ENCODE data around the gene PNMA8B. TPM values are rescaled to one million over a fixed set of nuclear protein-coding genes. Genes with fewer than 3 reads are reported as not detected.
"Not testable (repeated sequence)": the region's sequence is repeated elsewhere in the genome, so short reads cannot be mapped to it uniquely, and the experiment has no call there.

Gene PNMA8B
- total RNA-seq, 2 experiments from 2014 or later, result 0.06 to 0.07 TPM

GRCh38 chr19:46524308-46524707 is 28.6 kb upstream of the PNMA8B start:
- H3K9me3 Mint-ChIP-seq, result peaks cover 22% of the 10 kb centered on the region
- no peak for DNase-seq
- H3K36me3 Mint-ChIP-seq (ENCODE audit: low read depth), result peaks cover 37% of the 10 kb centered on the region
- ChIA-PET POLR2A (interaction anchor here (0.6 kb wide), 1 partner anchor 636 kb away, joined by 5 read pairs; no protein-coding TSS in a partner anchor), CTCF (interaction anchor here (0.9 to 2.1 kb wide), 5 partner anchors 8 to 137 kb away, joined by 3 to 7 read pairs (median 6); partner anchors contain the start of gene DACT3)
- peak overlapping the region; percentile 100 for H3K27ac Mint-ChIP-seq
- H3K4me1 Mint-ChIP-seq, result peaks cover 72% of the 10 kb centered on the region
- no peak overlapping the region for H3K4me3 Mint-ChIP-seq
- no peaks in the 10 kb centered on the region for H3K27me3 Mint-ChIP-seq

- H3K27me3 Mint-ChIP-seq, result not testable (repeated sequence)
- Mint-ChIP-seq H3K27ac (peak overlapping the region; percentile 100), H3K4me3 (peak overlapping the region; percentile 61), H3K4me1 (peaks cover 76% of the 10 kb centered on the region), H3K36me3 (ENCODE audit: low read depth) (peaks cover 37% of the 10 kb centered on the region), H3K9me3 (peaks cover 22% of the 10 kb centered on the region)
- DNase-seq, result peak; percentile 79
- POLR2A ChIA-PET, result interaction anchor here (0.7 to 1.1 kb wide), 3 partner anchors 77 to 301 kb away, joined by 4 read pairs; partner anchors contain the start of gene CALM3
- CTCF ChIA-PET, result interaction anchor here (0.6 to 2.1 kb wide), 9 partner anchors 9 to 265 kb away, joined by 3 to 17 read pairs (median 3); partner anchors contain the start of gene DACT3
Observed at GRCh38 chr19:46522988-46523387, 27.3 kb upstream of the PNMA8B start.

GRCh38 chr19:46521241-46521868 is 25.7 kb upstream of the PNMA8B start:
- H3K36me3 Mint-ChIP-seq (ENCODE audit: low read depth), result peaks cover 36% of the 10 kb centered on the region
- peak overlapping the region; percentile 100 for H3K27ac Mint-ChIP-seq
- POLR2A ChIA-PET, result no interaction called here
- no peak for DNase-seq
- CTCF ChIA-PET, result interaction anchor here (1.3 to 2.0 kb wide), 5 partner anchors 7 to 266 kb away, joined by 3 to 17 read pairs (median 5); no protein-coding TSS in a partner anchor
- peaks cover 82% of the 10 kb centered on the region for H3K4me1 Mint-ChIP-seq
- peak overlapping the region; percentile 8 for H3K4me3 Mint-ChIP-seq
- H3K27me3 Mint-ChIP-seq, result no peaks in the 10 kb centered on the region
- H3K9me3 Mint-ChIP-seq, result peaks cover 22% of the 10 kb centered on the region

- H3K27me3 Mint-ChIP-seq, result no peaks in the 10 kb centered on the region
- H3K4me1 Mint-ChIP-seq, result peaks cover 86% of the 10 kb centered on the region
- no peak for DNase-seq
- no peak overlapping the region for H3K4me3 Mint-ChIP-seq
- CTCF ChIA-PET, result interaction anchor here (1.0 to 1.8 kb wide), 3 partner anchors 9 to 19 kb away, joined by 3 to 8 read pairs (median 4); no protein-coding TSS in a partner anchor
- H3K9me3 Mint-ChIP-seq, result peaks cover 17% of the 10 kb centered on the region
- H3K36me3 Mint-ChIP-seq (ENCODE audit: low read depth), result peaks cover 30% of the 10 kb centered on the region
- H3K27ac Mint-ChIP-seq, result peak overlapping the region; percentile 82
- POLR2A ChIA-PET, result no interaction called here
Observed at GRCh38 chr19:46520616-46521015, 24.9 kb upstream of the PNMA8B start.

- ChIA-PET POLR2A (no interaction called here), CTCF (interaction anchor here (0.6 to 3.6 kb wide), 6 partner anchors 12 to 943 kb away, joined by 3 to 22 read pairs (median 4); no protein-coding TSS in a partner anchor)
- peaks cover 13% of the 10 kb centered on the region for H3K27me3 Mint-ChIP-seq
- peak overlapping the region; percentile 78 for H3K27ac Mint-ChIP-seq
- peaks cover 61% of the 10 kb centered on the region for H3K4me1 Mint-ChIP-seq
- H3K4me3 Mint-ChIP-seq, result no peak overlapping the region
- H3K9me3 Mint-ChIP-seq, result peaks cover 2% of the 10 kb centered on the region
- H3K36me3 Mint-ChIP-seq (ENCODE audit: low read depth), result peaks cover 2% of the 10 kb centered on the region
- DNase-seq, result no peak
Observed at GRCh38 chr19:46517471-46517870, 21.8 kb upstream of the PNMA8B start.

GRCh38 chr19:46515879-46516350 is 20.2 kb upstream of the PNMA8B start:
- DNase-seq, result peak; percentile 50
- Mint-ChIP-seq H3K27ac (peak overlapping the region; percentile 51), H3K4me3 (no peak overlapping the region), H3K4me1 (peaks cover 47% of the 10 kb centered on the region), H3K9me3 (peaks cover 7% of the 10 kb centered on the region), H3K36me3 (ENCODE audit: low read depth) (no peaks in the 10 kb centered on the region), H3K27me3 (peaks cover 21% of the 10 kb centered on the region)
- POLR2A ChIA-PET, result no interaction called here
- CTCF ChIA-PET, result interaction anchor here (0.6 to 3.6 kb wide), 15 partner anchors 8 to 463 kb away, joined by 3 to 22 read pairs (median 4); no protein-coding TSS in a partner anchor

GRCh38 chr19:46515290-46515609 is 19.6 kb upstream of the PNMA8B start:
- Mint-ChIP-seq H3K9me3 (peaks cover 8% of the 10 kb centered on the region), H3K36me3 (ENCODE audit: low read depth) (no peaks in the 10 kb centered on the region), H3K4me1 (peaks cover 41% of the 10 kb centered on the region), H3K4me3 (no peak overlapping the region), H3K27ac (peak overlapping the region; percentile 42), H3K27me3 (peaks cover 22% of the 10 kb centered on the region)
- DNase-seq, result no peak
- POLR2A ChIA-PET, result no interaction called here
- CTCF ChIA-PET, result interaction anchor here (0.8 to 3.6 kb wide), 8 partner anchors 9 to 234 kb away, joined by 3 to 22 read pairs (median 4); no protein-coding TSS in a partner anchor

- POLR2A ChIA-PET, result no interaction called here
- H3K9me3 Mint-ChIP-seq, result peaks cover 8% of the 10 kb centered on the region
Observed at GRCh38 chr19:46514589-46515289, 19.1 kb upstream of the PNMA8B start.

GRCh38 chr19:46513461-46514236 is 18.0 kb upstream of the PNMA8B start:
- peaks cover 22% of the 10 kb centered on the region for H3K27me3 Mint-ChIP-seq
- POLR2A ChIA-PET, result no interaction called here
- H3K36me3 Mint-ChIP-seq (ENCODE audit: low read depth), result no peaks in the 10 kb centered on the region
- no peak overlapping the region for H3K4me3 Mint-ChIP-seq
- DNase-seq, result peak; percentile 75
- peaks cover 8% of the 10 kb centered on the region for H3K9me3 Mint-ChIP-seq
- H3K27ac Mint-ChIP-seq, result no peak overlapping the region
- H3K4me1 Mint-ChIP-seq, result peaks cover 27% of the 10 kb centered on the region
- CTCF ChIA-PET, result interaction anchor here (0.6 to 1.6 kb wide), 8 partner anchors 9 to 1672 kb away, joined by 3 to 5 read pairs (median 3); no protein-coding TSS in a partner anchor

More at GRCh38 chr19:46514589-46515289, 19.1 kb upstream of the PNMA8B start:
- Mint-ChIP-seq H3K4me3 (no peak overlapping the region), H3K36me3 (ENCODE audit: low read depth) (no peaks in the 10 kb centered on the region), H3K27me3 (peaks cover 22% of the 10 kb centered on the region), H3K27ac (peak overlapping the region; percentile 14), H3K4me1 (peaks cover 37% of the 10 kb centered on the region)
- no peak for DNase-seq
- CTCF ChIA-PET, result interaction anchor here (0.8 to 1.6 kb wide), 8 partner anchors 8 to 325 kb away, joined by 3 to 5 read pairs (median 4); no protein-coding TSS in a partner anchor

- Mint-ChIP-seq H3K27ac (no peak overlapping the region), H3K9me3 (peaks cover 8% of the 10 kb centered on the region), H3K4me1 (peaks cover 11% of the 10 kb centered on the region), H3K36me3 (ENCODE audit: low read depth) (no peaks in the 10 kb centered on the region), H3K4me3 (no peak overlapping the region), H3K27me3 (peaks cover 26% of the 10 kb centered on the region)
- POLR2A ChIA-PET, result no interaction called here
- DNase-seq, result no peak
- CTCF ChIA-PET, result interaction anchor here (1.1 to 1.2 kb wide), 2 partner anchors 21 to 32 kb away, joined by 3 to 4 read pairs; no protein-coding TSS in a partner anchor
Observed at GRCh38 chr19:46511237-46511636, 15.6 kb upstream of the PNMA8B start.

GRCh38 chr19:46508206-46508605 is 12.5 kb upstream of the PNMA8B start:
- ChIA-PET CTCF (interaction anchor here (0.6 kb wide), 1 partner anchor 30 kb away, joined by 3 read pairs; no protein-coding TSS in a partner anchor), POLR2A (no interaction called here)
- Mint-ChIP-seq H3K4me1 (no peaks in the 10 kb centered on the region), H3K36me3 (ENCODE audit: low read depth) (no peaks in the 10 kb centered on the region), H3K4me3 (no peak overlapping the region), H3K9me3 (peaks cover 8% of the 10 kb centered on the region), H3K27ac (peak overlapping the region; percentile 61), H3K27me3 (peaks cover 26% of the 10 kb centered on the region)
- DNase-seq, result no peak

GRCh38 chr19:46503848-46504453 is 8.3 kb upstream of the PNMA8B start:
- Mint-ChIP-seq H3K4me1 (peaks cover 1% of the 10 kb centered on the region), H3K27ac (no peak overlapping the region), H3K27me3 (peaks cover 27% of the 10 kb centered on the region), H3K4me3 (no peak overlapping the region), H3K9me3 (no peaks in the 10 kb centered on the region), H3K36me3 (ENCODE audit: low read depth) (no peaks in the 10 kb centered on the region)
- CTCF ChIA-PET, result no interaction called here
- DNase-seq, result no peak
- POLR2A ChIA-PET, result no interaction called here

All from activated CD4-positive, alpha-beta T cell treated with anti-CD3 and anti-CD28 coated beads, Interleukin-2, amount 10 ng/mL, durations not matched to agents 7 days and 5 days (primary cell).